ENCODE data around the gene UGT2B7.

- TF ChIP-seq MYC (CRISPR knock-in tag; IDR thresholded peaks at IDR 0.05; ENCODE audit: borderline replicate concordance) (no peak), HOXD1 (CRISPR knock-in tag; IDR thresholded peaks at IDR 0.05) (no peak), ZC3H4 (CRISPR knock-in tag; IDR thresholded peaks at IDR 0.05; ENCODE audit: borderline replicate concordance) (no peak), KLF9 (CRISPR knock-in tag; IDR thresholded peaks at IDR 0.05; ENCODE audit: low read depth) (no peak), SNAI1 (CRISPR knock-in tag; IDR thresholded peaks at IDR 0.05; ENCODE audit: borderline replicate concordance) (no peak), ZNF558 (CRISPR knock-in tag; IDR thresholded peaks at IDR 0.05; ENCODE audit: borderline replicate concordance) (no peak)
- TF ChIP-seq, protein P1, sequence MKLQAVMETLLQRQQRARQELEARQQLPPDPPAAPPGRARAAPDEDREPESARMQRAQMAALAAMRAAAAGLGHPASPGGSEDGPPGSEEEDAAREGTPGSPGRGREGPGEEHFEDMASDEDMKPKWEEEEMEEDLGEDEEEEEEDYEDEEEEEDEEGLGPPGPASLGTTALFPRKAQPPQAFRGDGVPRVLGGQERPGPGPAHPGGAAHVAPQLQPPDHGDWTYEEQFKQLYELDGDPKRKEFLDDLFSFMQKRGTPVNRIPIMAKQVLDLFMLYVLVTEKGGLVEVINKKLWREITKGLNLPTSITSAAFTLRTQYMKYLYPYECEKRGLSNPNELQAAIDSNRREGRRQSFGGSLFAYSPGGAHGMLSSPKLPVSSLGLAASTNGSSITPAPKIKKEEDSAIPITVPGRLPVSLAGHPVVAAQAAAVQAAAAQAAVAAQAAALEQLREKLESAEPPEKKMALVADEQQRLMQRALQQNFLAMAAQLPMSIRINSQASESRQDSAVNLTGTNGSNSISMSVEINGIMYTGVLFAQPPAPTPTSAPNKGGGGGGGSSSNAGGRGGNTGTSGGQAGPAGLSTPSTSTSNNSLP (IDR thresholded peaks at IDR 0.05; ENCODE audit: low read depth, low read length), result no peak
These were observed 25.0 kb upstream of the UGT2B7 start for GRCh38 chr4:69071286-69071685.
